LNCAP (cell line): ENCODE results near the gene FBXL15.
A peak's percentile ranks its signal among the peaks of the same experiment; 100 is the strongest.

Experiments
- TF ChIP-seq, protein P1 (sequence below): fragments of 450-650 bp; IDR thresholded peaks from 2 replicates; pipeline ENCODE4 v1.5.1; 2017; ENCODE audit warnings: mild to moderate bottlenecking

FBXL15 gene

DNA sequence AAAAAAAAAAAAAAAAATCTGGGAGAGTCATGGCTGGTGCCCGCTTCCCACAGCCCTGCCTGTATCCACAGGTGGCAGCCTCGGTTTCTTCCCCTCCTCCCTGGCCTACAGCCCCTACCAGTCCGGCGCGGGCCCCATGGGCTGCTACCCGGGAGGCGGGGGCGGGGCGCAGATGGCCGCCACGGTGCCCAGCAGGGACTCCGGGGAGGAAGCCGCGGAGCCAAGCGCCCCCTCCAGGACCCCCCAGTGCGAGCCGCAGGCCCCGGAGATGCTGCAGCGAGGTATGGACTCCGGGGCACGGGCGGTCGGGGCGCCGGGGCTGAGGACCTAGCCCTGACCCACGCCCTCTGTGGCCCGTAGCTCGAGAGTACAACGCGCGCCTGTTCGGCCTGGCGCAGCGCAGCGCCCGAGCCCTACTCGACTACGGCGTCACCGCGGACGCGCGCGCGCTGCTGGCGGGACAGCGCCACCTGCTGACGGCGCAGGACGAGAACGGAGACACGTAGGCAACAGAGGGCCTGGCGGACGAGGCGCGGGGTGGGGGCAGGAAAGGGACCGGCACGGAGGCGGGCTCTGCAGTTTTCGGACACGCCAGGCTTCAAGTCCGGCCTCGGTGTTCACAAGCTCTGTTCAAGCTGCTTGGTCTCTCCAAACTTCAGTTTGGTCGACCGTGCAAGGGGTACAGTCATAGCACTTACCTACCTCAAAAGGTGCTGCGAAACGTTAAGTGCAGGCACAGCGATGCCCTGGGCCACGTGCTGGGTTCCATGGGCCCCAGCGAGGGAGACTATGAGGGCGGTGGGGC is 21.2 kb upstream of the FBXL15 start:
- TF ChIP-seq, protein P1, sequence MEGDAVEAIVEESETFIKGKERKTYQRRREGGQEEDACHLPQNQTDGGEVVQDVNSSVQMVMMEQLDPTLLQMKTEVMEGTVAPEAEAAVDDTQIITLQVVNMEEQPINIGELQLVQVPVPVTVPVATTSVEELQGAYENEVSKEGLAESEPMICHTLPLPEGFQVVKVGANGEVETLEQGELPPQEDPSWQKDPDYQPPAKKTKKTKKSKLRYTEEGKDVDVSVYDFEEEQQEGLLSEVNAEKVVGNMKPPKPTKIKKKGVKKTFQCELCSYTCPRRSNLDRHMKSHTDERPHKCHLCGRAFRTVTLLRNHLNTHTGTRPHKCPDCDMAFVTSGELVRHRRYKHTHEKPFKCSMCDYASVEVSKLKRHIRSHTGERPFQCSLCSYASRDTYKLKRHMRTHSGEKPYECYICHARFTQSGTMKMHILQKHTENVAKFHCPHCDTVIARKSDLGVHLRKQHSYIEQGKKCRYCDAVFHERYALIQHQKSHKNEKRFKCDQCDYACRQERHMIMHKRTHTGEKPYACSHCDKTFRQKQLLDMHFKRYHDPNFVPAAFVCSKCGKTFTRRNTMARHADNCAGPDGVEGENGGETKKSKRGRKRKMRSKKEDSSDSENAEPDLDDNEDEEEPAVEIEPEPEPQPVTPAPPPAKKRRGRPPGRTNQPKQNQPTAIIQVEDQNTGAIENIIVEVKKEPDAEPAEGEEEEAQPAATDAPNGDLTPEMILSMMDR, result peak; percentile 97

DNA sequence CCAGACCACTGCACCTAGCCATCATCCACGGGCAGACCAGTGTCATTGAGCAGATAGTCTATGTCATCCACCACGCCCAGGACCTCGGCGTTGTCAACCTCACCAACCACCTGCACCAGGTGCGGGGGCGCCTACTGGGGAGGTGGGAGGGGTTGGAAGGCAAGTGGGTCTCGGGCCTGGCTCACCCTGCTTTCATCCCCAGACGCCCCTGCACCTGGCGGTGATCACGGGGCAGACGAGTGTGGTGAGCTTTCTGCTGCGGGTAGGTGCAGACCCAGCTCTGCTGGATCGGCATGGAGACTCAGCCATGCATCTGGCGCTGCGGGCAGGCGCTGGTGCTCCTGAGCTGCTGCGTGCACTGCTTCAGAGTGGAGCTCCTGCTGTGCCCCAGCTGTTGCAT is 20.6 kb upstream of the FBXL15 start:
- TF ChIP-seq, protein P1, result no peak

DNA sequence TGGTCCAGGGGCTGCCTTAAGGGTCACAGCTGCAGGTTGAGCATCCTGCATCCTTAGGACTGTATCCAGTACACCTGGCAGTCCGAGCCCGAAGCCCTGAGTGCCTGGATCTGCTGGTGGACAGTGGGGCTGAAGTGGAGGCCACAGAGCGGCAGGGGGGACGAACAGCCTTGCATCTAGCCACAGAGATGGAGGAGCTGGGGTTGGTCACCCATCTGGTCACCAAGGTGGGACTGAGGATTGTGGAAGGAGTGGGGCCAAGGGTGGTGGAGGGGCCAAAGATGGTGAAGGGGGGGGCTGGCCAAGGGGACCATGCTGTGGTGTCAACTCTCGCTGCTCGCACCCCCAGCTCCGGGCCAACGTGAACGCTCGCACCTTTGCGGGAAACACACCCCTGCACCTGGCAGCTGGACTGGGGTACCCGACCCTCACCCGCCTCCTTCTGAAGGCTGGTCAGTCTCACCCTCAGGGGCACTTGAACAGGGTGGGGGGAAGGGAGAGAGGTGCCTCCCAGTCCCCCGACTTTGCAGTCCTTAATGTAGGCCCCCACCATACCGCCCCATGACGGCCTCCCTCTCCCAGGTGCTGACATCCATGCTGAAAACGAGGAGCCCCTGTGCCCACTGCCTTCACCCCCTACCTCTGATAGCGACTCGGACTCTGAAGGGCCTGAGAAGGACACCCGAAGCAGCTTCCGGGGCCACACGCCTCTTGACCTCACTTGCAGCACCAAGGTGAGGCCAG is 19.9 kb upstream of the FBXL15 start:
- TF ChIP-seq, protein P1, result no peak

DNA sequence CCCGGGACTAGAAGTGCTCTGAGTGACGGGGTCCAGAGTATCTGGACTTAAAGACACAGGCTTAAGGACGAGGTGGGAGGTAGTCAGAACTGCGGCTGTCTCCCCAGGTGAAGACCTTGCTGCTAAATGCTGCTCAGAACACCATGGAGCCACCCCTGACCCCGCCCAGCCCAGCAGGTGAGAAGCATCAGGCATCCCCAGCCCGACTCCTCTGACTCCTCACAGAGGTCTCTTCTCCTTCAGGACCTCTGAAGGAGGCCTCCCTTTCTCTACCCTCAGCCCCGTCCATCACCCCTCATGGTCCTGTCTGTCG is 19.3 kb upstream of the FBXL15 start:
- TF ChIP-seq, protein P1, result no peak

DNA sequence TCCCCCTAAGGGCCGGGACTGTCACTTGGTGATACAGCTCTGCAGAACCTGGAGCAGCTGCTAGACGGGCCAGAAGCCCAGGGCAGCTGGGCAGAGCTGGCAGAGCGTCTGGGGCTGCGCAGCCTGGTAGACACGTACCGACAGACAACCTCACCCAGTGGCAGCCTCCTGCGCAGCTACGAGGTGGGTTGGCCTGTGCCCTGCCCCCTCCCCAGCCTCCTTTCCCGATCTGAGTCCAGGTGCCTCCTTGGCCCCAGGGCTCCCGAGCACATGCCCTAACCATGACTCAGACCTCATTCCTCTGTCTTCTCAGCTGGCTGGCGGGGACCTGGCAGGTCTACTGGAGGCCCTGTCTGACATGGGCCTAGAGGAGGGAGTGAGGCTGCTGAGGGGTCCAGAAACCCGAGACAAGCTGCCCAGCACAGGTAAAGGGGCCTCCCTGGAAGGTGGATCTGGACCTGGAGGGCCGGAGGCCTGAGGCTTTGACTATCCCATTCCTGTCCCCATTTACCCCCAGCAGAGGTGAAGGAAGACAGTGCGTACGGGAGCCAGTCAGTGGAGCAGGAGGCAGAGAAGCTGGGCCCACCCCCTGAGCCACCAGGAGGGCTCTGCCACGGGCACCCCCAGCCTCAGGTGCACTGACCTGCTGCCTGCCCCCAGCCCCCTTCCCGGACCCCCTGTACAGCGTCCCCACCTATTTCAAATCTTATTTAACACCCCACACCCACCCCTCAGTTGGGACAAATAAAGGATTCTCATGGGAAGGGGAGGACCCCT is 18.7 kb upstream of the FBXL15 start:
- TF ChIP-seq, protein P1, result no peak

DNA sequence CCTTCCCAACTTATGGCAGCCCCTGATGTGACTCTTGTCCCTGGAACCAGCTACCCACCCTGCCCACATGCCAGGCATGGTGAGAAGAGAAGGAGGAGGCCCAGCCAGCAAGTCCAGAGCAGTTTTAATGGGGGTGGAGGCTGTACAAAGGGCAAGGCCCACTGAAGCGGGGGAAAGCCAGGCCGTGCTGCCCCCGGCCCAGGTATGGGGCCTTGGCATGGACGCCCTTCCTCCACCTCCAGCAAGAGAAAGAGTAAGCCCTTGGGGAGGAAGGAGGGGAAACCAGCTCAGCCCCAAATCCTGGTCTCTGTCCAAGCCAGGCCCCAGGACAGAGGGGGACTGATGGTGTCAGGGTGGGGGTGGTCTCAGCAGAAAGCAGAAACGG is 18.1 kb upstream of the FBXL15 start:
- TF ChIP-seq, protein P1, result no peak

DNA sequence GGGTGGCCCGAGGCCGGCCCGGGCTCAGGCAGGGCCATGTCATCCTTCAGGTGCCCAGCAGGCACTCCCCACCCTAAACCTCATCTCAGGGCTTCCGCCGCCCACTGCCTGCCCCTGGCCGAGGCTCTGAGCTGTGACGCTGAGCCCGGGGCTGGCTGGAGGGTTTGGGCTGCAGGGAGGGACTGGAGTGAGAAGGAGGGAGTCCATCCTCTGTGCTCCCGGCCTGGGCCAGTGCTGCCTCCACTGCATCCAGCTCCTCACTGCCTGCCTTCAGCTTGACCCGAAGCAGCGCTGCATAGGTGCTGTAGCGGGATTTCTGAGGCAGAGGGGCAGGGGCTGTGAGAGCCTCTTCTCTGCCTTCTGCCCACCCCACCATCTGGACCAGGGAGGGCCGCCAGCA is 17.5 kb upstream of the FBXL15 start:
- TF ChIP-seq, protein P1, result no peak
